AG08396 (cell line): ENCODE data around the gene OR56A4.

ENCODE experiments used
- DNase-seq: peaks from one replicate; pipeline ENCODE4 v3.0.0; 2012; ENCODE audit warnings: low spot score, mixed read lengths

Gene OR56A4

GRCh38 chr11:6006846-6007245, at the start of gene OR56A4:
Gene OR56A4, minus strand, starts transcription at chr11:6006946. Its CDS starts 3,954 bp downstream, at chr11:6002992.
- DNase-seq = no peak

DNA sequence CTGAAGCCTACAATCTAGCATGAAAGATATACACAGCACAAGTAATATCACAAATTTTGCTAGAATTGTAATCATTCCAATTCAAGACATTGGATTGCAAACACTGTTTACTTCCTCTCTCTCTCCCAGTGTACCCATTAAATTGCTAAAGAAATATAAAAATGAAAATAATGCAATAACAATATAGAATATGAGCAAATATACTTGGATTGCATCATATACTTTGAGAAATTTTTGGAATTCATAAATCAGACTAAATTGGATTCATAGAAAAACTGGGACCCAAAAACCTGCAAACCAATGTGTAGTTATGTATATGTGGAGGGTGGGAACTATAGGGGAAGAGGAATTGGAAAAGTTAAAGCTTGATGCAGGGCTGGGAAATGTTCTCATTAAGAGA, 48.8 kb upstream of the OR56A4 start:
- DNase-seq = no peak

- DNase-seq = no peak
These were observed 45.6 kb upstream of the OR56A4 start for GRCh38 chr11:6052374-6052773.

DNA sequence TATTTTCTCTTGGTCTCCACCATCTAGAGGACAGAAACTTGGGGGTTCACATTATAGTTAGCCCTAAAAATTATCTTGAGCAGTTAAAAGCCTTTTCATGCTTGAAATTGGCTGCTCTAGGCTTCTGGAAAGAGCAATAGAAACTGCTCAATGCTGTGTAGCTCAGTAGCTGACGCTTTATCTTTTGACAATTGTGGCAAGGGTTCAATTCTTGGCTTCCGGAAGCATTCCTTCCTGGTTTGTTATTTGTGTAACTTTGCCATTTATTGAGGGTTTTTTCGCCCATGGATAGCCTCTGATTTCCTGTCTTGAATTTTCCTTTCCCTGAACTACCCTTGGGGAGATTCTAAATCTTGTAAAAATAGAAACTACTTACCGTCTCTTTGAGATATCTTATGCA, 34.1 kb upstream of the OR56A4 start:
- DNase-seq = no peak

- DNase-seq = no peak
These were observed 24.1 kb upstream of the OR56A4 start, which contains the start of gene OR56A1 for GRCh38 chr11:6030708-6031405. Gene OR56A1, minus strand, starts transcription at chr11:6030758. Its CDS starts 3,066 bp downstream, at chr11:6027692.

- no peak for DNase-seq
These were observed 20.8 kb upstream of the OR56A4 start for GRCh38 chr11:6027501-6027900.

GRCh38 chr11:6025056-6025455, 18.3 kb upstream of the OR56A4 start:
- no peak for DNase-seq

DNA sequence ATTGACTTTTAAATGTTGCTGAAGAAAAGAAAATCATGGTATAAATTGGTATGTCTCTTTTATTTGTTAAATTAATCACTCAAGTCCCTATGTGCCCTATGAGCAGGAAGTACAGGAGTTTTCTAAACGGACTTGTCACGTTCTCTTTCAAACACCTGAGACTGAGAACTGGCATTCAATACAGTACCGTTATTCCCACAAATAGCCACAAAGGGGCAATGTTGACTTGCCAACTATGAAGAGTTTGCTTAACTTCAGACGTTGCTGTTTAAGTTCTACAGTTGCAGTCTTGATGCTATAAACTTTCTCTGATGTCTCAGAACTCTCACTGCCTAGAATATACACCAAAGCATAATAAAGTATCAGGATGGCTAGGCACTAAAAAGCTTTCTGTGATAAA, 16.2 kb upstream of the OR56A4 start:
- DNase-seq = peak; percentile 14

DNA sequence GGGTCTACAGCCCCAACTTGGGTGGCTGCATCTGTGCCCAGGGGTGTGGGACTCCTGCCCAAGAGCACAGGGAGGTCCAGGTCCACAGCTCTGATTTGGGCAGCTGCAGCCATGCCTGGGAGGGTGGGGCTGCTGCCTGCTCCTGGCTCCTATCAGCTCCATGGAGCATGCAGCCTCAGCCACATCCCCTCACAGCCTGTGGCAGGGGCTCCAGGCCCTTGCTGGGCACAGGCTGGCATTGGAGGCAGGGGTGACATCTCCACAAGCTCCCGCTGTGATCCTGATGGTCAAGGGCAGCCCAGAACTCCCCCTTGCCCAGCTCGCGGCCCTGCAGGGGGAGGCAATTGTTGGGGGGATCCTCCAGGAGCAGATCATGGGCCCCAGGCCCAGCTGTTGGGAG, 6.3 kb upstream of the OR56A4 start:
- no peak for DNase-seq

DNA sequence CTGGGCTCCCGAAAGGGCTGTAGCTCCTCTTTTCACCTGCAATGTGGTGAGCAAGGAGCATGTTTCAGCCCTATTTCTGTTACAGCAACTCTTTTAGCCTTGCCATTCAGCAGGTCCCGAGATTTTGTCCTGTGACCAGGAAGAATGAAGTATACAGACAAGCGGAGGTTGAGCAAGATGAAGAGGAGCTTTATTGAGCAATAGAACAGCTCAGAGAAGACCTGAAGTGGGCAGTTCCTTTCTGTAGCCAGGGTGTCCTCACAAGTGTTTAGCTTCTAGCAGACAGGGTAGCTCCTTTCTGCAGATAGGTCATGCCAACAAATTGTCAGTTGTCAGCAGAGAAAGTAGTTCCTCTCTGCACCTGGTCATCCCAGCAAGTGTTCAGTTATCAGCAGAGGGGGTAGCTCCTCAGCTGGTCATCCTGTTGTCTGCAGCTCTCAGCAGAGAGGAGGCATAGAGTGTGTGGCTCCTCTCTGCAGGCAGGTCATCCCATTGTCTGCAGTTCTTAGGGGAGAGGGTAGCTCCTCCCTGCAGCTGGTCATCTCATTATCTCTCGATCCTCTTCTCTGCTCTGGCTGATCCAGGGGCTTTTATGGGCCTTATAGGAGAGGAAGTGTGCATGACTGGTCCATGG, 5.4 kb upstream of the OR56A4 start:
- no peak for DNase-seq

GRCh38 chr11:6006395-6006794, 351 bp downstream of the OR56A4 start:
- no peak for DNase-seq

DNA sequence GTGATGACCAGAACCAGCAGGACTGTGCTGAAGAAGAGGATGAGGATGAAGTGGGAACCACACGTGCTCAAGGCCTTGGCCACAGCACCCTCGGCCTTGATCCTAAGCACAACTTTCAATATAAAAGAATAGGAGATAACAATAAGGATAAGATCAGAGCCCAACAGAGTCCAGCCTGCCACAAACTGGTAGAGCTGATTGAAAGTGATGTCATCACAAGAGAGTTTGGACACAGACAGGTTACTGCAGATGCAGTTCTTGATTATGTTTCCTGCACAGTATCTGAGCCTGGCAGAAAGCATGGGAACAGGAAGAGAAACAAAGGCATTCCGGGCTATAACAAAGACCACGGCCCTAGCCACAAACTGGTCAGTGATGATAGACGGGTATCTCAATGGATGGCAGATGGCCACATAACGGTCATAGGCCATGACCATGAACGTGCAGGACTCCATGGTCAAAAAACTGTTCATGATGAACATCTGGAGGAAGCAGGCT, 4.5 kb downstream of the OR56A4 start:
- DNase-seq = no peak

DNA sequence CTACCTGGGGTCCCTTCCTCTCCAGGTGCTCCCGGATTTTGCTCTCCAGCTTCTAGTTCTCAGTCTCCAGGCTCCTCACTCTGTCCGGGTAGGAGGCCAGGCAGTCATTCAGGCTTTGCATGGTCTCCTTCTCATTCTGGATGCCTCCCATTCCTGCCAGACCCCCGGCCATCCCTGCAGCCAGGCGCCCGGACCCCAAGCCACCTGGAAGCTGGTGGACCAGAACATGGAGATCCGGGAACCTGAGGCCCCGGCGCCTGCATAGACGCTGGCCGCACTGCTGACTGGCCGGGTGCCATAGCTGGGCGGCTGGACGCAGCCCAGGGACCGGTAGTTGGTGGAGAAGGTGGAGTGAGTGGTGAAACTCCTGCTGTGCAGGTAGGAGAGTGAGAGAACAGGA, 12.0 kb downstream of the OR56A4 start:
- no peak for DNase-seq

DNA sequence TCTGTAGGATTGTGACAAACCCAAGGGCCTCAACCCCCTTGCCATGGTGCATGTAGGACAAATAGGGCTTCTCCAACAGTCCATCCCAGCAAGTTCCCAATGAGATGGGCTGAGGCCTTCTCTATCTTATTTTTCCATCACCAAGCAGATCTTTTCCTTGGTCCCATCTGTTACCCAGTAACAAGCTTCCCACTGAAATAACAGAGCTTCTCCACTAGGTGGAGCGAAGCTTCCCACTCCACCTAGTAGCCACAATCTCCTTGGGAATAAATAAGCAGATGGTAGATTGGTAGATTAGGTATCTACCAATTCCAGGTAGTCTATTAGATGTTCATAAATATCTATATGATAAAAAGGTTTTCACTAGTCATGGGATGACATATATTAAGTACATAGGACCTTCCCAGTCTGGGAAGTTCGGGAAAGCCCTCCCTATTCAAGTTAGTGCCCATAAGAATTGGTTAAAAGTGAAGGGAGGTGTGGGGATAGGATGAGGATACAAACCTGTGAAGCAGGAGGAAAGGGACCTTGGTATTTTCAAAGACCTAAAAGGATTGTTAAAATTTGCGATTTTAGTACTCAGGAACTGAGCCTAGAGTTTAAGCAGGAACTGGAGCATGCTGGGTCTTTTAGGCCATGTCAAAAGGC, 14.0 kb downstream of the OR56A4 start:
- DNase-seq = peak; percentile 36

DNA sequence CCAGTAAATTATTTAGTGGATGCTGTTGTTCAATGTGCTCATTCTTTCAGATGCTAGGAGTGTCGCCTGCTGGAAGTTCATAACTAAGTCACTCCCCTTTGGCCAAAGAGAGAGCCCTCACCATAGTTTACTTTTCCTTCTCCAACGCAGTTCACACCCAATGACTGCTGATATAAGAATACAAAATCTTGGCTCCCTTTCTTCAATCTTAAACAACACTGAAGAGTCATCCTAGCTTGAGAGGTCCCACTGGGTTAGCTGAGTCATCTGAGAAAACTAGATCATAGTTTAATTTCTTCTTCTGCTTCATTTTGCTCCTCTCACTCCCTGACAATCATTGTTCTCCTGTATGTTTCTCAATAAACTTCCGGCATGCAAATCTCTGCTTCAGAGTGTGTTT, 14.6 kb downstream of the OR56A4 start:
- peak; percentile 12 for DNase-seq

DNA sequence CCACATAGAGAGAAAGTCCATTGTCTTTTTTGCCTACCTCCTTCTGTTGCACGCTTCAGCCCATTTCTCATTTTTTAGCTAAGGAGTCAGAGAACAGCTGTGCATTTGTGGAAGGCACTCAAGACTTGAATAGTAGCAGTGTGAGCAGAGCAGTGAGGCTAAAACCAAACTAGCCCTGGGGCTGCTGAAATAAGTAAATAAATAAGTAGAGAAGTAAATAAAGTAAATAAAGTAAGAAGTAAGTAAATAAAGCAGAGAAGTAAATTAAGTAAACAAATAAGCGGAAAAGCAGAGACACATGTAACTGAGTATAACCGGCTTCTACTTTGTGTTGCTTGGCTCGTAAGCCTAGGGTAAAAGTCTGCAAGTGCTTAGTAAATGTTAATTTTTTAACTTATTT, 17.5 kb downstream of the OR56A4 start:
- no peak for DNase-seq

DNA sequence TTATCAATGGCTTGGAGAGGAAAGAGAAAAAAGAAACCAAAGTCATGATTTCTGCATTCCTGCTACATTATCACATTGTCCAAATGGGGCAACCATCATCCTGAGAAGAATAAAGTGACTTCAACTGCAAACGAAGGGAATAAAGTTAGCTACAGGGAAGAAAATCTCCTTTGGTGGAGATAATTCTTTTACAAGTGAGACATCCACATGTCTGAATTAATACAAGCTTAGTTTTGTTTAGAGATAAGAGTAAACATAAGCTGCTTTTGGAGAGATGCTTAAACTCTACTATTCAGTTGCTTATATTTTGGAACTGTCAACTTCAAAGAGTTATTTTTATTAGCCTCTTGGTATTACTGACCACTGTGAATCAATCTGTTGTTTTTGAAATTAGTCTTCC, 19.9 kb downstream of the OR56A4 start, which contains the start of gene OR52L1:
OR52L1 (minus strand) TSS at position 101 of the 400 bp plus-strand sequence; CDS start at position 46, 55 bp downstream.
- DNase-seq = no peak

DNA sequence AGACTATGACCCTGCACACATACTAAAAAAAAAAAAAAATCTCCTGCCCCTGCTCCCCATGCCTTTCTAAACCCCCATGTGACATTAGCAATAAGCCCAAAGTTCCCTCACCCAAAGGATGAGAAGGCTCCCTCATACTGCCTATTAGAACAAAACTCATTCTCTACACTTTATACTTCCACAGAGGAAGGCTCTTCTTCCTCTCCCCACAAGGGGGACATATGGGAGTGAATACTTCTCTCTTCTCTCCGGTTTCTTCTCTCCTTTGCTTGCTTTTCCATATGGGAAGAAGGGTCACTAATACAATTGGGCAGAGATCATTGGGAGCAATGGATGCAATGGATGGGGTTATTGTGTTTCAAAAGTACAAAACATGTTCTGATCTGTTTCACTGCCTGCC, 23.3 kb downstream of the OR56A4 start:
- no peak for DNase-seq

GRCh38 chr11:5973530-5973929, 33.2 kb downstream of the OR56A4 start:
- no peak for DNase-seq

DNA sequence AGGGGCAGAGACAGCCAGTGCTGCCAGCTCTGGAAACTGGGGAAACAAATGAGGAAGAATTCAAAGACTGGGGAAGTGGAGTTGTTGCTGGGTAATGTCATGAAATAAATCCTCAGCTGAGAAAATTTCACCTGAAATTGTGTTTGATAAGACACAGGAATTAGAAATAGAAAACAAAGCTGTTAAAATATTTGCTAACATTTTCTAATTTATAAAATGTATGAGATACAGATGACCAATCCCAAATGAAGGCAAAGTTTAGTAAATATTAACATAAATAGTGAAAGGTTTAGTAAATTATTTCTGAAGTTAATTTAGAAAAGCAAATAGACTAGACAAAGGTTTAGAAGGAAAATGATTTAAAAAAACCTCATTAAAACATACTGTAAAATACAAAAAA, 38.4 kb downstream of the OR56A4 start, which contains the start of gene OR56A5:
OR56A5 (minus strand) TSS at position 101 of the 400 bp plus-strand sequence; CDS start at position 101, 0 bp downstream.
- DNase-seq = no peak

DNA sequence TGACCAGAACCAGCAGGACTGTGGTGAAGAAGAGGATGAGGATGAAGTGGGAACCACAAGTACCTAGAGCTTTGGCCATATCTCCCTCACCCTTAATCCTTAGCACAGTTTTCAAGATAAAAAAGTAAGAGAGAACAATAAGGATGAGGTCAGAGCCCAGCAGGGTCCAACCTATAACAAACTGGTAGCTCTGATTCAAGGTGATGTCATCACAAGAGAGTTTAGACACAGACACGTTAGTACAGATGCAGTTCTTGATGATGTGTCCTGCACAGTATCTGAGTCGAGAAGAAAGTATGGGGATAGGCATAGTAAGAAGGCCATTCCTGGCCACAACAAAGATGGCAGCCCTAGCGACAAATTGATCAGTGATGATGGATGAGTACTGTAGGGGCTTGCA, 39.0 kb downstream of the OR56A4 start:
- DNase-seq = no peak

- no peak for DNase-seq
These were observed 39.8 kb downstream of the OR56A4 start for GRCh38 chr11:5966958-5967357.
